Measurements from ENCODE around the gene MTHFD1L.

GRCh38 chr6:150937132-150937906 lies 71.8 kb downstream of the MTHFD1L start:
- TF ChIP-seq EZH2 (IDR thresholded peaks at IDR 0.05; ENCODE audit: borderline replicate concordance, low read depth, low read length, severe bottlenecking) = no peak
- TF ChIP-seq CTCF (IDR thresholded peaks at IDR 0.05; ENCODE audit: borderline replicate concordance, extremely low read depth, low read length, poor library complexity, severe bottlenecking) = no peak

Data from DND-41 (cell line).